Ovary (tissue), 9 donors: Measurements from ENCODE around the gene NIT1. TPM values are rescaled to one million over a fixed set of nuclear protein-coding genes. Genes with fewer than 3 reads are reported as not detected.

Experiments
- DNase-seq, 5 donors: peaks; one replicate each; pipeline ENCODE4 v3.0.0-alpha.2; 2019 to 2020
- H3K27ac ChIP-seq, 2 donors: fragments of 200-600 bp; one replicate each; pipeline versions ENCODE4 v1.5.1 to v1.8.0; 2019 to 2022
- H3K27me3 ChIP-seq: fragments of 200-600 bp; one replicate; pipeline ENCODE4 v1.8.0; 2022
- H3K36me3 ChIP-seq: fragments of 200-600 bp; sonication (generic); one replicate; pipeline ENCODE4 v1.5.1; 2019
- H3K4me1 ChIP-seq: one replicate; pipeline ENCODE4 v1.8.1; 2013; ENCODE audit warnings: mild to moderate bottlenecking, moderate library complexity; ENCODE audit not compliant: insufficient read depth
- H3K4me3 ChIP-seq: fragments of 200-600 bp; sonication (generic); one replicate; pipeline ENCODE4 v1.5.1; 2017
- H3K9me3 ChIP-seq, 2 donors: fragments of 200-600 bp in 1 of 2; sonication (generic) in 1 of 2; one replicate each; pipeline versions ENCODE4 v1.5.1 to v1.8.1; 2013 to 2019; ENCODE audit warnings: mild to moderate bottlenecking in 1 of 2, moderate library complexity in 1 of 2
- EP300 ChIP-seq: sonication (generic); formaldehyde crosslinking; IDR thresholded peaks from one replicate; pipeline ENCODE4 v1.6.1; 2017; ENCODE audit warnings: antibody characterized with exemption
- POLR2A ChIP-seq: fragments of 450-650 bp; IDR thresholded peaks from one replicate; pipeline ENCODE4 v1.6.1; 2017; ENCODE audit warnings: antibody characterized with exemption, mild to moderate bottlenecking, moderate library complexity
- WGBS, 3 donors: extraction: QIAGEN DNeasy Blood & Tissue Kit in 1 of 3; methylation state at CpG; one replicate each; pipeline versions ENCODE4 v1.1.5 to v1.1.7; 2013 to 2017; 5-methylcytosine and 5-hydroxymethylcytosine counted together
- intact Hi-C, 4 donors: fragments of 100-400 bp; cut with DNase I; formaldehyde crosslinking; loops; one replicate each; pipeline versions ENCODE4 v1.11.0 to v1.15.1; 2022 to 2023
- polyA plus RNA-seq, 2 donors: library from polyadenylated mRNA; stranded (reverse); fragments of 200-250 nt in 1 of 2; fragments of 350-450 nt in 1 of 2; fragmentation: Illumina TruSeq in 1 of 2; extraction: RNeasy Lipid Tissue Mini Kit (QIAGEN cat#74804) in 1 of 2; gene quantifications; one replicate each; pipeline ENCODE4 v1.2.3, GENCODE V29; 2013 to 2014
- total RNA-seq, 7 donors: library from RNA; depleted of rRNA in 2 of 7; stranded (reverse); fragments of >200 nt in 2 of 7; fragmentation: NEBNext Ultra II Directional in 3 of 7; extraction: Animal tissue kit (Norgen Biotek cat#: 25700) in 3 of 7; gene quantifications; one replicate each; pipeline versions ENCODE4 v1.1.0 to v1.2.4, GENCODE V29; 2016 to 2023
- TF ChIP-seq, protein P1 (sequence below), 3 donors: fragments of 450-650 bp in 2 of 3; fragments of 200-600 bp in 1 of 3; IDR thresholded peaks; one replicate each; pipeline versions ENCODE4 v1.5.1 to v1.8.0; 2016 to 2022; ENCODE audit warnings: antibody characterized with exemption in 3 of 3, mild to moderate bottlenecking in 1 of 3
- donor health status: DM: no; HTN: no; CAD: no; lungs with moderate emphysema.
- donor health status: DM: no; HTN: no; CAD: no.
- donor health status: Bipolar disorder and iron deficiency.
- donor health status: DM: yes; HTN: yes; CAD: no.
- donor health status: DM: no; HTN: no; CAD: no.
- donor health status: DM: yes; HTN: yes; CAD: no.

Gene NIT1
- total and polyA plus RNA-seq, 9 donors: 25.4 to 37.5 (median 36.6) TPM

- no peaks in the 10 kb centered on the region for H3K27me3 ChIP-seq
- peaks cover 5% of the 10 kb centered on the region for H3K4me1 ChIP-seq
- DNase-seq: no peak
- TF ChIP-seq, protein P1, sequence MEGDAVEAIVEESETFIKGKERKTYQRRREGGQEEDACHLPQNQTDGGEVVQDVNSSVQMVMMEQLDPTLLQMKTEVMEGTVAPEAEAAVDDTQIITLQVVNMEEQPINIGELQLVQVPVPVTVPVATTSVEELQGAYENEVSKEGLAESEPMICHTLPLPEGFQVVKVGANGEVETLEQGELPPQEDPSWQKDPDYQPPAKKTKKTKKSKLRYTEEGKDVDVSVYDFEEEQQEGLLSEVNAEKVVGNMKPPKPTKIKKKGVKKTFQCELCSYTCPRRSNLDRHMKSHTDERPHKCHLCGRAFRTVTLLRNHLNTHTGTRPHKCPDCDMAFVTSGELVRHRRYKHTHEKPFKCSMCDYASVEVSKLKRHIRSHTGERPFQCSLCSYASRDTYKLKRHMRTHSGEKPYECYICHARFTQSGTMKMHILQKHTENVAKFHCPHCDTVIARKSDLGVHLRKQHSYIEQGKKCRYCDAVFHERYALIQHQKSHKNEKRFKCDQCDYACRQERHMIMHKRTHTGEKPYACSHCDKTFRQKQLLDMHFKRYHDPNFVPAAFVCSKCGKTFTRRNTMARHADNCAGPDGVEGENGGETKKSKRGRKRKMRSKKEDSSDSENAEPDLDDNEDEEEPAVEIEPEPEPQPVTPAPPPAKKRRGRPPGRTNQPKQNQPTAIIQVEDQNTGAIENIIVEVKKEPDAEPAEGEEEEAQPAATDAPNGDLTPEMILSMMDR (IDR thresholded peaks at IDR 0.05): no peak
- no peak for TF ChIP-seq EP300
- no peaks in the 10 kb centered on the region for H3K9me3 ChIP-seq
- WGBS, 3 donors: 84 to 92% (median 89%) methylated on average over 4 of the region's 4 CpGs
- intact Hi-C loops: no loop called here
- no peak overlapping the region for H3K4me3 ChIP-seq
- H3K36me3 ChIP-seq: no peaks in the 10 kb centered on the region
- no peak overlapping the region for H3K27ac ChIP-seq
Observed at GRCh38 chr1:161128591-161129420, 10.9 kb downstream of the NIT1 start.

GRCh38 chr1:161130266-161130665, 12.4 kb downstream of the NIT1 start:
- no peak overlapping the region for H3K27ac ChIP-seq
- no peak overlapping the region for H3K4me3 ChIP-seq
- peaks cover 5% of the 10 kb centered on the region for H3K4me1 ChIP-seq
- H3K9me3 ChIP-seq: no peaks in the 10 kb centered on the region
- WGBS, 3 donors: 24 to 39% (median 36%) methylated on average over 1 of the region's 1 CpG
- intact Hi-C loops: no loop called here
- DNase-seq: no peak
- H3K36me3 ChIP-seq: no peaks in the 10 kb centered on the region
- no peak for TF ChIP-seq POLR2A
- no peak for TF ChIP-seq EP300
- TF ChIP-seq, protein P1 (IDR thresholded peaks at IDR 0.05): no peak
- H3K27me3 ChIP-seq: no peaks in the 10 kb centered on the region

- H3K27me3 ChIP-seq: no peaks in the 10 kb centered on the region
- H3K36me3 ChIP-seq: no peaks in the 10 kb centered on the region
- peaks cover 5% of the 10 kb centered on the region for H3K4me1 ChIP-seq
- H3K27ac ChIP-seq: peak overlapping the region; percentile 95 to 97
- H3K9me3 ChIP-seq: no peaks in the 10 kb centered on the region
- WGBS, 3 donors: 1 to 2% (median 2%) methylated on average over 22 of the region's 22 CpGs
- TF ChIP-seq, protein P1 (IDR thresholded peaks at IDR 0.05): no peak
- TF ChIP-seq POLR2A (no peak), EP300 (no peak)
- H3K4me3 ChIP-seq: peak overlapping the region; percentile 77
- intact Hi-C loops: no loop called here
- DNase-seq: peak in 1 of 5 donors; percentile 30
Observed at GRCh38 chr1:161131523-161132409, 13.9 kb downstream of the NIT1 start.

DNA sequence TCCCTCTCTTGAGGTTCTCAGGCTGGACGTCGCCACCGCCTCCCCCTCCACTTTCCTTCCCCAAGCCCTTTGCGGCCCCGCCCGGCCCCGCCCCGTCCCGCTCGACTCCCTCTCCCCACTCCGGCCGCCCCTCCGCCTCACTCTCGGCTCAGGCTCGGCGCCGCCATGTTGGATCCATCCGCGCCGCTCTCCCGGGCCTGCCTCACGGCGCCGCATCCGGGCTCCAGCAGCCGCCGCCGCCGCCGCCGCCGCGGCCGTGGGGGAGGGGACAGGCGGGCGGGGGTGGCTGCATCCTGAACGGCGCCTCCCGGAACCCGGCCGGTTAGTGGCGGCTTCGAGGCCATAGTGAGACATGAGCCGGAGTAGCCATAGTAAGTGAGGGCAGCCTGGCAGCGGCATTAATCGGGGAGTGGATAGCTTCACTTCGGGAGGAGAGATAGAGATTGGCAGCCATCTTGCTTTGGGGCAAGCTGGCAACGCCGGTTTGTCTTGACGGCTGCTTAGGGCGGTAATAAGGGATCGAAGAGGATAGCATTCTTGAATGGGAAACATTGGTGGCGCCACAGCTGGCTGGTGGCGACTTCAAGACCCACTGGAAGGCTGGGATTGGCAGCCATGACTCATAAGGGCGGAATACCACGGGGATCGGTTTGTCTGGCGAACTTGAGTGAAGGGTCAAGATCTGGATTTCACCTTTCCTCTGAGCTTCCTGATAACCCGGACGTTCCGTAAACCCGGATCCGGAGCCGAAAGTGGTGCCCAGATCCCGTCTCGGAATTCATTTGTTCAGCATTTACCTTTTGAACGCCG, 14.7 kb downstream of the NIT1 start, which contains the start of gene DEDD:
TSS of gene DEDD (minus strand) at position 258 of the 810 bp plus-strand sequence. CDS start 8,205 bp downstream, outside the sequence.
- intact Hi-C loops: no loop called here
- H3K4me1 ChIP-seq: peaks cover 5% of the 10 kb centered on the region

More for the DNA sequence above, 14.7 kb downstream of the NIT1 start, which contains the start of gene DEDD:
- Histone ChIP-seq H3K27ac (peak within 1 kb of the TSS; percentile 95 to 97), H3K9me3 (no peaks in the 10 kb centered on the region), H3K36me3 (no peaks in the 10 kb centered on the region), H3K4me3 (peak within 1 kb of the TSS; percentile 77), H3K27me3 (no peaks in the 10 kb centered on the region)
- 0 to 1% (median 1%) methylated on average over 65 to 68 of the region's 68 CpGs for WGBS, 3 donors
- TF ChIP-seq POLR2A (peak; percentile 45), EP300 (peak; percentile 32)
- TF ChIP-seq, protein P1 (IDR thresholded peaks at IDR 0.05): no peak
- peak; percentile 93 to 95 (median 94) for DNase-seq
